GM12801 (cell line): Measurements from ENCODE around the gene ALKBH5.

Experiments
- CTCF ChIP-seq: IDR thresholded peaks from one replicate; pipeline ENCODE4 v1.5.1; 2011; ENCODE audit warnings: control low read depth; ENCODE audit not compliant: insufficient read length; ENCODE audit errors: extremely low read depth

ALKBH5 gene

GRCh38 chr17:18141210-18141803, 42.3 kb upstream of the ALKBH5 start:
- no peak for TF ChIP-seq CTCF

- no peak for TF ChIP-seq CTCF
Observed at GRCh38 chr17:18142417-18142816, 41.2 kb upstream of the ALKBH5 start.

- TF ChIP-seq CTCF = no peak
Observed at GRCh38 chr17:18143044-18143936, 40.3 kb upstream of the ALKBH5 start.

GRCh38 chr17:18144261-18144660, 39.4 kb upstream of the ALKBH5 start:
- TF ChIP-seq CTCF = no peak

- no peak for TF ChIP-seq CTCF
Observed at GRCh38 chr17:18144855-18145254, 38.8 kb upstream of the ALKBH5 start.

GRCh38 chr17:18145811-18146210, 37.8 kb upstream of the ALKBH5 start:
- no peak for TF ChIP-seq CTCF

- no peak for TF ChIP-seq CTCF
Observed at GRCh38 chr17:18146259-18146658, 37.4 kb upstream of the ALKBH5 start.
